ENCODE results near the gene KRTAP11-1. TPM values are rescaled to one million over a fixed set of nuclear protein-coding genes. Genes with fewer than 3 reads are reported as not detected.

Gene KRTAP11-1
- total and polyA plus RNA-seq, 2 experiments from 2014 or later = not detected

DNA sequence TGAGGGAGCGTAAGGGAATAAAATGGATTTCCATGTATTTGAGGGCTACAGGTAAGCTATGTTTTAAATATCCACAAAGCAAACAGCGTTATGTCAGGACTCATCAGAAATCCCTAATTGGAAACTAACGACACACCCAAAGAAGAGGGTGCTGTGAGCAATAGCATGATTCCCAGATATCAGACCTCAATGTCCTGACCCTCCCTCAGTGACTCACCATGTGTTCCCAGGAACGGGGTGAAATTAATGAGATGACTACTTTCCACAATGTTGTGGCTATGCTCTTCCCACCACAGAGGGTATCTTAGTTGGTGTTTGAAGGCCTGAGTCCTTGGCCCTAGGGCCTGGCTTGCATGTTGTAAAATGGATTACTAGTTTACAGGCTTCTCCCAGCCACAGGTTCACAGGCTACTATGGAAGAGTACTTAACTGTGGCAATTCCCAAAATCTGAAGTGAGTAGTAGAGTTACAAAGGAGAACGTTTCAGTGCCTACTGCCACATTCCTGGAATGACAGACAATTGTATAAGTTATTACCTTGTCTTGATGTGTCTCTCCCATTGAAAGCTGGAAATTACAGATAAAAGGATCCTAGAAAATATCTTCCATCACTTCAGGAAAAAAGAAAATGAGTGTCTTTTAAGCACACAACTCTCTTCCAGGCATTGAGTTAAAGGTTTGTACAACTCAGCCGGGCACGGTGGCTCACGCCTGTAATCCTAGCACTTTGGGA, 1.7 kb upstream of the KRTAP11-1 start:
- TF ChIP-seq CTCF (IDR thresholded peaks at IDR 0.05; ENCODE audit: low read depth, low read length) = no peak
- H3K4me3 ChIP-seq = no peak overlapping the region
- no peak overlapping the region for H3K27ac ChIP-seq
- DNase-seq (ENCODE audit: low read depth in 1 of 2, low spot score in 1 of 2) = no peak
- H3K36me3 ChIP-seq = no peaks in the 10 kb centered on the region
- no peaks in the 10 kb centered on the region for H3K9me3 ChIP-seq (ENCODE audit: low read depth)
- H3K4me1 ChIP-seq (ENCODE audit: low read depth) = no peaks in the 10 kb centered on the region
- no peaks in the 10 kb centered on the region for H3K27me3 ChIP-seq

DNA sequence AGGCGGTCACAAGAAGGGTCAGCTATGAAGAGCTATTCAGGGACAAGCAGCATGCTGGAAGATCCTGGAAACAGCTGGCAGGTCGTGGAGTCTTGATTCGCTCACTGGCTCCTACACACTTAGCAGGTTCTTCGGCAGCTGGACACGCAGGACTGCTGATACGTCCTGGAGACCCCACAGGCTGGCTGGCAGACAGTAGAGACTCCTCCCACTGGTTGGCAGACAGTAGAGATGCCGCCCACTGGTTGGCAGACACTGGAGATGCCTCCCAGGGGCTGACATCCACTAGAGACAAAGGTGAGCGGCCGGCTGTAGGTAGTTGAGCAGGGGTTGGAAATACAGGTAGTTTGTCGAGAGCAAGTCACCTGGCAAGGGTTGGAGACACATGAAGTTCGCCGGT, 466 bp downstream of the KRTAP11-1 start:
- Histone ChIP-seq H3K27ac (no peak overlapping the region), H3K36me3 (no peaks in the 10 kb centered on the region), H3K4me3 (no peak overlapping the region), H3K4me1 (ENCODE audit: low read depth) (no peaks in the 10 kb centered on the region), H3K27me3 (no peaks in the 10 kb centered on the region), H3K9me3 (ENCODE audit: low read depth) (no peaks in the 10 kb centered on the region)
- DNase-seq (ENCODE audit: low read depth in 1 of 2, low spot score in 1 of 2) = no peak
- no peak for TF ChIP-seq CTCF (IDR thresholded peaks at IDR 0.05; ENCODE audit: low read depth, low read length)

DNA sequence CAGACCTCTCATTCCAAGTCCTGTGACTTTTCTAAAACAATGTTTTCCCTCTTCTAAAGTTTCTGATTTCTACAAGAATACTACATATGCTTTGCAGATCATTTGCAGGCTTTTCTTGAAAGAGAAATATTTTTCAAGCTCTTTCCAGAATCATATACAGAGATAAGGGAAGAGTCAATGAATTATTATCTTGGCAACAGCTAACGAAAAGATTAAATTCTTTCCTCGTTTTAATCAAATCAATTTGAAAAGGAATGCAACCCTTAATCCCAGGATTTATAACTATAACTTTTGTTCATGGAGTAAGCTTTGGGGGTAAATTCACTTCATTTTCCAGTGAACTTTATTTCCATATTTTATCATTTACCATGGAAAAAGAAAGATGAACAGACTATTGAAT, 6.9 kb downstream of the KRTAP11-1 start:
- Histone ChIP-seq H3K36me3 (no peaks in the 10 kb centered on the region), H3K4me1 (ENCODE audit: low read depth) (no peaks in the 10 kb centered on the region), H3K27ac (no peak overlapping the region), H3K27me3 (no peaks in the 10 kb centered on the region), H3K9me3 (ENCODE audit: low read depth) (no peaks in the 10 kb centered on the region), H3K4me3 (no peak overlapping the region)
- DNase-seq (ENCODE audit: low read depth in 1 of 2, low spot score in 1 of 2) = no peak
- no peak for TF ChIP-seq CTCF (IDR thresholded peaks at IDR 0.05; ENCODE audit: low read depth, low read length)

DNA sequence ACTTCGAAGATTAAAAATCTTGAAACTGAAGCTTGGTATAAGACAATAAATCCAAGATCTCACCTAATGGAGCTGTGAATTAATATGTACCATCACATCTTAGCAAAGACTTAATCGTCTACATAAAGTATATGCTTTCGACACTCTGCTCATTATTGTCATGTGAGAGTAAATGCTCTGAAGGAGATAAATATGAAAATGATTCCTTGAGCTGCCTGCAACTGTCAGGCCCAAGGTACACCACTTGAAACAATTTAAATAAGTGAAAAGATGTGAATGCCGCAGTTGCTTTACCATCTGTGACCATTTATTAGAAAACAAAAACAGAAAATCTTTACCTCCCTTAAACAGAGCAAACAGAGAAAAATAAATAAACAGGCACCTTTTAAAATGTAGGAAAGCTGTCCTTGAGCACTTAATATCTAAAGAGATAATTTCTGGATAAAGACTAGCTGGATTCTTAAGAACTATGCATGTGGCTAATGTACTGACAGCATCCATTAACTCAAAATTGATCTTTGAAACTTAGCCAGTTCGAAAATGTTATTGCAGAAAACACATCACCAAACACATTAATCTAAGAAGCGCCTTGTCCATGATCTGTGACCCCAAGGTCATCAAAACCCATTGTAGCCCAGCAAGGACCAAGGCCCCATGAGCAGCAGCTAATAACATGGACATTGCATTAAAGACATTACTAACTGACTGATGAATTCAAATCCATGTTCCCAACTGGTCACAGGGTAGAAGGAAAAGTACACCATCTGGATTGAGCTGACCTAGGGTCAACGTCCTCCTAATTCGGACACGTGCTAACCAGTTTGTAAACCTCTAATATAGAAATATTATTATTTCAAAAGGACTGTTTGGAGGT, 33.5 kb downstream of the KRTAP11-1 start:
- Histone ChIP-seq H3K27ac (no peak overlapping the region), H3K9me3 (ENCODE audit: low read depth) (peaks cover 3% of the 10 kb centered on the region), H3K4me3 (no peak overlapping the region), H3K4me1 (ENCODE audit: low read depth) (no peaks in the 10 kb centered on the region), H3K27me3 (no peaks in the 10 kb centered on the region), H3K36me3 (no peaks in the 10 kb centered on the region)
- no peak for DNase-seq (ENCODE audit: low read depth in 1 of 2, low spot score in 1 of 2)
- no peak for TF ChIP-seq CTCF (IDR thresholded peaks at IDR 0.05; ENCODE audit: low read depth, low read length)

GRCh38 chr21:30842990-30843389, 38.4 kb downstream of the KRTAP11-1 start:
- Histone ChIP-seq H3K27me3 (no peaks in the 10 kb centered on the region), H3K4me3 (no peak overlapping the region), H3K27ac (no peak overlapping the region), H3K4me1 (ENCODE audit: low read depth) (no peaks in the 10 kb centered on the region), H3K36me3 (no peaks in the 10 kb centered on the region), H3K9me3 (ENCODE audit: low read depth) (no peaks in the 10 kb centered on the region)
- DNase-seq (ENCODE audit: low read depth in 1 of 2, low spot score in 1 of 2) = no peak
- no peak for TF ChIP-seq CTCF (IDR thresholded peaks at IDR 0.05; ENCODE audit: low read depth, low read length)

Data from cardiac muscle cell (in vitro differentiated cells and primary cell).